Tibial artery (tissue), 4 donors: ENCODE measurements around the gene BAG1.

Experiments used
- DNase-seq, 2 donors: peaks; one replicate each; pipeline ENCODE4 v3.0.0-alpha.2; 2019
- H3K27ac ChIP-seq, 2 donors: fragments of 200-600 bp; sonication (generic) in 1 of 2; 1 replicate in 1 of 2; 2 replicates in 1 of 2; pipeline ENCODE4 v1.5.1; 2018 to 2019; ENCODE audit warnings: mild to moderate bottlenecking in 1 of 2
- H3K27me3 ChIP-seq, 2 donors: fragments of 200-600 bp; sonication (generic) in 1 of 2; one replicate each; pipeline versions ENCODE4 v1.5.1 to v1.6.0; 2016 to 2019
- H3K36me3 ChIP-seq, 3 donors: fragments of 200-600 bp; sonication (generic) in 2 of 3; one replicate each; pipeline ENCODE4 v1.5.1; 2016 to 2019; ENCODE audit warnings: mild to moderate bottlenecking in 2 of 3
- H3K4me1 ChIP-seq, 4 donors: fragments of 200-600 bp; sonication (generic) in 2 of 4; 1 replicate in 3 of 4; 2 replicates in 1 of 4; pipeline ENCODE4 v1.5.1; 2016 to 2019
- H3K4me3 ChIP-seq, 2 donors: fragments of 200-600 bp; sonication (generic) in 1 of 2; 1 replicate in 1 of 2; 2 replicates in 1 of 2; pipeline ENCODE4 v1.5.1; 2018 to 2019; ENCODE audit warnings: mild to moderate bottlenecking in 2 of 2
- H3K9me3 ChIP-seq, 3 donors: fragments of 200-600 bp; sonication (generic) in 1 of 3; one replicate each; pipeline ENCODE4 v1.5.1; 2016 to 2019
- intact Hi-C: fragments of 100-400 bp; cut with DNase I; formaldehyde crosslinking; loops from one replicate; pipeline ENCODE4 v1.15.0; 2023; ENCODE audit warnings: low total_unique reads
- TF ChIP-seq, protein P1 (sequence below), 2 experiments: fragments of 200-600 bp in 1 of 2; fragments of 450-650 bp in 1 of 2; IDR thresholded peaks; one replicate each; pipeline ENCODE4 v1.5.1; 2017 to 2019; ENCODE audit warnings: antibody characterized with exemption in 2 of 2, mild to moderate bottlenecking in 1 of 2, moderate library complexity in 1 of 2

BAG1 gene

DNA sequence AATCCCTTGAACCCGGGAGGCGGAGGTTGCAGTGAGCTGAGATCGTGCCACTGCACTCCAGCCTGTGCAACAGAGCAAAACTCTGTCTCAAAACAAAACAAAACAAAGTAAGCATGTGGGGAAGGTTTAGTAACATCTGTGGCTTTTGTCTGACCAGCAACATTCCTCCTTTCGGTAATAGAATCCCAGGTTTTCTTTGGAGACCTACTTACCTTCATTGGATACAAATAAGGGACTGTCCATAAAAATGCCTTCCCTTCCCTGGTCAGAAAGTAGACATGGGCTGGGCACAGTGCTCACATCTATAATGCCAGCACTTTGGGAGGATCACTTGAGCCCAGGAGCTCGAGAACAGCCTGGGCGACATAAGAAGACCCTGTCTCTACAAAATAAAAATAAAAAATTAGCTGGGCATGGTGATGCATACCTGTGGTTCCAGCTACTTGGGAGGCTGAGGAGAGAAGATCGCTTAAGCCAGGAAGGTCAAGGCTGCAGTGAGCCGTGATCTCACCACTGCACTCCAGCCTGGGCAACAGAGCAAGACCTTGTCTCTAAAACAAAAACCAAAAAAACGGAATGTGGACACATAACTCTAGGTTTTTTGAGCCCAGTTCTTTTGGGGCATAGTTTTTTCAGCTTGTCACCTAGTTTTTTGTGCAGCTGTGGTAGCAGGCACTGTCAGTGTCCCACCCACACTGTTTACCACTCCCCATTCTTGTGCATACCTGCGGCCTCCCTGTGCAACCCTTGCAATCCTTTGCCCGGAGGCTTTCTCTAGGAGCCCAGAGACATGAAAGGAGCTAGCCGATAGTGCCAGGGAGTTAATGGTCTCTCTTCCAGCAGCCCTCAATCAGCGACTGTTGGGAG lies 33.5 kb downstream of the BAG1 start:
- Histone ChIP-seq H3K4me3 (no peak overlapping the region), H3K4me1 (peaks cover 0 to 6% (median 0%) of the 10 kb centered on the region in 4 donors), H3K27ac (no peak overlapping the region), H3K27me3 (peaks cover 0 to 3% of the 10 kb centered on the region in 2 donors), H3K9me3 (no peaks in the 10 kb centered on the region), H3K36me3 (no peaks in the 10 kb centered on the region)
- intact Hi-C loops = no loop called here
- no peak for DNase-seq
- TF ChIP-seq, protein P1, sequence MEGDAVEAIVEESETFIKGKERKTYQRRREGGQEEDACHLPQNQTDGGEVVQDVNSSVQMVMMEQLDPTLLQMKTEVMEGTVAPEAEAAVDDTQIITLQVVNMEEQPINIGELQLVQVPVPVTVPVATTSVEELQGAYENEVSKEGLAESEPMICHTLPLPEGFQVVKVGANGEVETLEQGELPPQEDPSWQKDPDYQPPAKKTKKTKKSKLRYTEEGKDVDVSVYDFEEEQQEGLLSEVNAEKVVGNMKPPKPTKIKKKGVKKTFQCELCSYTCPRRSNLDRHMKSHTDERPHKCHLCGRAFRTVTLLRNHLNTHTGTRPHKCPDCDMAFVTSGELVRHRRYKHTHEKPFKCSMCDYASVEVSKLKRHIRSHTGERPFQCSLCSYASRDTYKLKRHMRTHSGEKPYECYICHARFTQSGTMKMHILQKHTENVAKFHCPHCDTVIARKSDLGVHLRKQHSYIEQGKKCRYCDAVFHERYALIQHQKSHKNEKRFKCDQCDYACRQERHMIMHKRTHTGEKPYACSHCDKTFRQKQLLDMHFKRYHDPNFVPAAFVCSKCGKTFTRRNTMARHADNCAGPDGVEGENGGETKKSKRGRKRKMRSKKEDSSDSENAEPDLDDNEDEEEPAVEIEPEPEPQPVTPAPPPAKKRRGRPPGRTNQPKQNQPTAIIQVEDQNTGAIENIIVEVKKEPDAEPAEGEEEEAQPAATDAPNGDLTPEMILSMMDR (IDR thresholded peaks at IDR 0.05) = no peak

GRCh38 chr9:33229359-33230114 lies 35.0 kb downstream of the BAG1 start:
- H3K4me1 ChIP-seq = peaks cover 0 to 10% (median 7%) of the 10 kb centered on the region in 4 donors
- no peaks in the 10 kb centered on the region for H3K9me3 ChIP-seq
- DNase-seq = no peak
- H3K4me3 ChIP-seq = no peak overlapping the region
- TF ChIP-seq, protein P1 (IDR thresholded peaks at IDR 0.05) = no peak
- intact Hi-C loops = no loop called here
- peaks cover 0 to 2% of the 10 kb centered on the region in 2 donors for H3K27me3 ChIP-seq
- no peaks in the 10 kb centered on the region for H3K36me3 ChIP-seq
- no peak overlapping the region for H3K27ac ChIP-seq

- TF ChIP-seq, protein P1 (IDR thresholded peaks at IDR 0.05) = no peak
Measured at GRCh38 chr9:33228606-33229005, 35.9 kb downstream of the BAG1 start.

GRCh38 chr9:33227741-33228140 lies 36.8 kb downstream of the BAG1 start:
- H3K4me1 ChIP-seq = peaks cover 0 to 8% (median 5%) of the 10 kb centered on the region in 4 donors
- TF ChIP-seq, protein P1 (IDR thresholded peaks at IDR 0.05) = no peak
- H3K27ac ChIP-seq = no peak overlapping the region

More at GRCh38 chr9:33228606-33229005, 35.9 kb downstream of the BAG1 start:
- intact Hi-C loops = no loop called here
- Histone ChIP-seq H3K9me3 (no peaks in the 10 kb centered on the region), H3K27ac (no peak overlapping the region), H3K4me1 (peaks cover 0 to 8% (median 5%) of the 10 kb centered on the region in 4 donors), H3K4me3 (no peak overlapping the region), H3K36me3 (no peaks in the 10 kb centered on the region), H3K27me3 (no peaks in the 10 kb centered on the region)
- peak in 1 of 2 donors; percentile 34 for DNase-seq

GRCh38 chr9:33227008-33227398 lies 37.5 kb downstream of the BAG1 start:
- no peaks in the 10 kb centered on the region for H3K9me3 ChIP-seq
- DNase-seq = peak; percentile 48 to 73
- H3K27me3 ChIP-seq = no peaks in the 10 kb centered on the region
- TF ChIP-seq, protein P1 (IDR thresholded peaks at IDR 0.05) = no peak
- intact Hi-C loops = loop anchor here (2.0 kb wide), 1 partner anchor 144 kb away; no protein-coding TSS in a partner anchor
- H3K4me3 ChIP-seq = no peak overlapping the region
- peaks cover 0 to 8% (median 5%) of the 10 kb centered on the region in 4 donors for H3K4me1 ChIP-seq
- H3K36me3 ChIP-seq = no peaks in the 10 kb centered on the region
- no peak overlapping the region for H3K27ac ChIP-seq

More at GRCh38 chr9:33227741-33228140, 36.8 kb downstream of the BAG1 start:
- H3K9me3 ChIP-seq = no peaks in the 10 kb centered on the region
- DNase-seq = peak in 1 of 2 donors; percentile 31
- intact Hi-C loops = loop anchor here (2.0 kb wide), 1 partner anchor 145 kb away; no protein-coding TSS in a partner anchor
- H3K36me3 ChIP-seq = no peaks in the 10 kb centered on the region
- H3K27me3 ChIP-seq = no peaks in the 10 kb centered on the region
- no peak overlapping the region for H3K4me3 ChIP-seq
